Endodermal cell (in vitro differentiated cells): ENCODE measurements around the gene DELE1. TPM values are rescaled to one million over a fixed set of nuclear protein-coding genes. Genes with fewer than 3 reads are reported as not detected.

Source experiments
- DNase-seq: peaks from one replicate; pipeline ENCODE4 v3.0.0-alpha.2; 2017
- H3K27ac ChIP-seq: 2 replicates; pipeline ENCODE4 v1.5.1; 2013; ENCODE audit warnings: mild to moderate bottlenecking, low read depth, low read length, moderate library complexity
- H3K27me3 ChIP-seq: 2 replicates; pipeline ENCODE4 v1.6.1; 2013; ENCODE audit warnings: mild to moderate bottlenecking, low read length, moderate library complexity; ENCODE audit not compliant: insufficient read depth, control insufficient read depth, poor library complexity, severe bottlenecking
- H3K36me3 ChIP-seq: 2 replicates; pipeline ENCODE4 v1.7.0; 2013; ENCODE audit warnings: mild to moderate bottlenecking, low read length, moderate library complexity; ENCODE audit not compliant: control insufficient read depth, insufficient read depth
- H3K4me1 ChIP-seq: one replicate; pipeline ENCODE4 v1.7.0; 2013; ENCODE audit warnings: low read length; ENCODE audit not compliant: control insufficient read depth, insufficient read depth
- H3K4me3 ChIP-seq: 2 replicates; pipeline ENCODE4 v1.5.1; 2013; ENCODE audit warnings: mild to moderate bottlenecking, low read length, moderate library complexity
- H3K9ac ChIP-seq: 2 replicates; pipeline ENCODE4 v1.6.1; 2013; ENCODE audit warnings: mild to moderate bottlenecking, low read length, moderate library complexity; ENCODE audit not compliant: poor library complexity, severe bottlenecking; ENCODE audit errors: extremely low read depth
- H3K9me3 ChIP-seq: 2 replicates; pipeline ENCODE4 v1.6.1; 2013; ENCODE audit warnings: mild to moderate bottlenecking, low read length, moderate library complexity; ENCODE audit not compliant: control insufficient read depth
- H3K27ac Mint-ChIP-seq: 2 replicates; pipeline ENCODE4 v1.8.0; 2020; ENCODE audit warnings: mixed read lengths
- H3K27me3 Mint-ChIP-seq: 2 replicates; pipeline ENCODE4 v1.8.0; 2021; ENCODE audit warnings: mild to moderate bottlenecking, mixed read lengths; ENCODE audit not compliant: insufficient read depth
- H3K36me3 Mint-ChIP-seq: 2 replicates; pipeline ENCODE4 v1.8.0; 2020; ENCODE audit warnings: low read depth, mixed read lengths
- H3K4me1 Mint-ChIP-seq: 2 replicates; pipeline ENCODE4 v1.8.0; 2020; ENCODE audit warnings: mixed read lengths
- H3K4me3 Mint-ChIP-seq: 2 replicates; pipeline ENCODE4 v1.8.0; 2020; ENCODE audit warnings: mild to moderate bottlenecking, moderate library complexity, mixed read lengths
- H3K9me3 Mint-ChIP-seq: 2 replicates; pipeline ENCODE4 v1.8.0; 2020; ENCODE audit warnings: mild to moderate bottlenecking, mixed read lengths
- WGBS, 2 experiments: methylation state at CpG; one replicate each; pipeline versions ENCODE4 v1.1.5 to v1.1.7; 2013; ENCODE audit warnings: missing lambda C conversion rate in 2 of 2, mixed read lengths in 1 of 2; ENCODE audit not compliant: insufficient coverage in 1 of 2, insufficient read length in 1 of 2; 5-methylcytosine and 5-hydroxymethylcytosine counted together
- total RNA-seq, 2 donors: library from RNA; stranded (reverse); fragmentation: NEBNext Ultra II Directional in 1 of 2; extraction: Animal tissue kit (Norgen Biotek cat#: 25700) in 1 of 2; gene quantifications; 2 replicates in 1 of 2; 3 replicates in 1 of 2; pipeline ENCODE4 v1.2.1, GENCODE V29; 2021
- TF ChIP-seq, protein P1 (sequence below): fragments of 200-600 bp; sonication (generic); conservative IDR thresholded peaks from 2 replicates; pipeline ENCODE4 v1.5.0; 2021; ENCODE audit warnings: antibody characterized with exemption, mild to moderate bottlenecking

The DELE1 gene
- total RNA-seq, 2 donors from 2014 or later: 66.5 to 71.4 TPM

DNA sequence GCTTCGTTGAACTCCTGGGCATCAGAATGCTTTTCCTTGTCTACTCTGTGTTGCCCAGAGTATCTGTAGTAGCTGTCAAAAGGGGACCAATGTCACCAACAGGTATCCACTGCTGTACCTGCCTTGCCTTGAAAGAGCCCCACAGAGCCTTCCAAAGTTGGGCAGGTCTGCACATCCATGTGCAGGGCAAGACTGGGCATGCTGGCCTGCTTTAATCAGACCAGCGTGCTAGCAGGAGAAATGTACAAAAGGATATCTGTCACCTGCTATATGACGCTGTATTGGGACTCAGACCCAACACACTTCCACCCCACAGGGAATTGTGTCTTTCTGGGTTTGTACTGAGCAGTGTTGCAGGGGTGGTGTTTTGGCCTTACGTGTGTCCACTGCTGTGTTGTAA is 11.9 kb downstream of the DELE1 start:
- TF ChIP-seq, protein P1, sequence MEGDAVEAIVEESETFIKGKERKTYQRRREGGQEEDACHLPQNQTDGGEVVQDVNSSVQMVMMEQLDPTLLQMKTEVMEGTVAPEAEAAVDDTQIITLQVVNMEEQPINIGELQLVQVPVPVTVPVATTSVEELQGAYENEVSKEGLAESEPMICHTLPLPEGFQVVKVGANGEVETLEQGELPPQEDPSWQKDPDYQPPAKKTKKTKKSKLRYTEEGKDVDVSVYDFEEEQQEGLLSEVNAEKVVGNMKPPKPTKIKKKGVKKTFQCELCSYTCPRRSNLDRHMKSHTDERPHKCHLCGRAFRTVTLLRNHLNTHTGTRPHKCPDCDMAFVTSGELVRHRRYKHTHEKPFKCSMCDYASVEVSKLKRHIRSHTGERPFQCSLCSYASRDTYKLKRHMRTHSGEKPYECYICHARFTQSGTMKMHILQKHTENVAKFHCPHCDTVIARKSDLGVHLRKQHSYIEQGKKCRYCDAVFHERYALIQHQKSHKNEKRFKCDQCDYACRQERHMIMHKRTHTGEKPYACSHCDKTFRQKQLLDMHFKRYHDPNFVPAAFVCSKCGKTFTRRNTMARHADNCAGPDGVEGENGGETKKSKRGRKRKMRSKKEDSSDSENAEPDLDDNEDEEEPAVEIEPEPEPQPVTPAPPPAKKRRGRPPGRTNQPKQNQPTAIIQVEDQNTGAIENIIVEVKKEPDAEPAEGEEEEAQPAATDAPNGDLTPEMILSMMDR: no peak
- peaks cover 65% of the 10 kb centered on the region for H3K36me3 ChIP-seq
- H3K27me3 Mint-ChIP-seq: no peaks in the 10 kb centered on the region

DNA sequence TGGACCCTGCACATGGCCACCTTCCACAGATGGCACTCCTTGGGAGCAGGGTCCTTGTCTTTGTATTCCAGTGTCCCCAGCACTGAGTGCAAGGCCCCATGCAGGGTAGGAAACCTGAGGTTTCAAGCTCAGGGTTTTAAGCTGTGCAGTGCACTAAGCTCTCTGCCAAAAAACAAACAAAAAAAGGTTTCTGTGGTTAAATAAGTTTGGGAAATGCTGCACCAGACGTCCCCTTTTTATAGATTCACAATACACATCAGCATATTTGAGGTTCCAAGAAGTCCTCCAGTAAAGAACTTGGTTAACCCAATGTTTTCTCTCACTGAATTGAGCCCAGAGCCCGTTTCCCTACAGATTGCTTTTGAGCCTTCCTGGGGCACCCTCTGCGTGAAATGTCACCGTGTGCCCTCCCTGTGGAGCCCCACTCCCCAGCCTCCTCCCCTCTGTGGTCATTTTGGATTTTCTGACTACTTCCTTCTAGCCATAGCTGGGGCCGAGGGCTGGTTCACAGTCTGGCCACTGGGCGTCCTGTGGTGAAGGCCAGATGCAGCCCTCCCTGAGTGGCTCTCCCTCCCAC is 17.1 kb downstream of the DELE1 start:
- peaks cover 25% of the 10 kb centered on the region for H3K36me3 Mint-ChIP-seq
- 69 to 83% methylated on average over 2 to 6 of the region's 6 CpGs for WGBS, 2 experiments
- Histone ChIP-seq H3K4me3 (no peak overlapping the region), H3K27me3 (no peaks in the 10 kb centered on the region), H3K4me1 (no peaks in the 10 kb centered on the region), H3K36me3 (peaks cover 32% of the 10 kb centered on the region), H3K27ac (no peak overlapping the region), H3K9ac (no peak overlapping the region), H3K9me3 (no peaks in the 10 kb centered on the region)
- H3K27ac Mint-ChIP-seq: peak overlapping the region; percentile 42
- no peak overlapping the region for H3K4me3 Mint-ChIP-seq
- H3K9me3 Mint-ChIP-seq: no peaks in the 10 kb centered on the region
- DNase-seq: no peak
- TF ChIP-seq, protein P1: peak; percentile 31
- H3K27me3 Mint-ChIP-seq: peaks cover 3% of the 10 kb centered on the region
- peaks cover 4% of the 10 kb centered on the region for H3K4me1 Mint-ChIP-seq

More for the DNA sequence above, 11.9 kb downstream of the DELE1 start:
- Mint-ChIP-seq H3K9me3 (no peaks in the 10 kb centered on the region), H3K4me1 (peaks cover 9% of the 10 kb centered on the region), H3K36me3 (peaks cover 62% of the 10 kb centered on the region), H3K27ac (peak overlapping the region; percentile 3), H3K4me3 (no peak overlapping the region)
- H3K4me3 ChIP-seq: no peak overlapping the region
- DNase-seq: no peak
- peaks cover 6% of the 10 kb centered on the region for H3K4me1 ChIP-seq
- no peak overlapping the region for H3K27ac ChIP-seq
- H3K27me3 ChIP-seq: no peaks in the 10 kb centered on the region
- no peaks in the 10 kb centered on the region for H3K9me3 ChIP-seq
- WGBS, 2 experiments: 92 to 100% methylated on average over 1 to 4 of the region's 4 CpGs
- H3K9ac ChIP-seq: no peak overlapping the region

DNA sequence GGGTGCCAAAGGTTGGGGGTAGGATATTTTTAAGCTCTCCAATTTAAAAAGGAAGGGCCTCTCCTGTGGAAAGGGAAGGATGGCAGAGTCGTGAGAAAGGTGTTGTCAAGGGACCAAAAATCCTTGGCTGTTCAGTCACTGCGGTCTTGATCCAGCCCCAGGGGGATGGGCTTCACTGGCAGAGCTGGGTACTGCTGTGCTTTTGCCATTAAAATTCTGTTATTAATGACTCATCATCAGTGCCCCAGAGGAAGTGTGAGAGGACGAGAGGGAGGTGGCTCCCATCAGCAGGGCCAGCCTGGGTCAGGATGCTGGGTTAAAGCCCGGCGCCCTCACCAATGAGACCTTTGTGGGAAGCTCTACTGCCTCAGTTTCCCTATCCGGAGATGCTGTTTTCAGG is 17.6 kb downstream of the DELE1 start:
- no peak overlapping the region for H3K4me3 Mint-ChIP-seq
- 93 to 100% methylated on average over 5 to 6 of the region's 6 CpGs for WGBS, 2 experiments
- Histone ChIP-seq H3K9me3 (no peaks in the 10 kb centered on the region), H3K4me3 (no peak overlapping the region), H3K27me3 (no peaks in the 10 kb centered on the region), H3K36me3 (peaks cover 26% of the 10 kb centered on the region), H3K4me1 (no peaks in the 10 kb centered on the region), H3K27ac (no peak overlapping the region), H3K9ac (no peak overlapping the region)
- peaks cover 20% of the 10 kb centered on the region for H3K36me3 Mint-ChIP-seq
- H3K27me3 Mint-ChIP-seq: peaks cover 3% of the 10 kb centered on the region
- no peak overlapping the region for H3K27ac Mint-ChIP-seq
- DNase-seq: no peak
- H3K4me1 Mint-ChIP-seq: peaks cover 4% of the 10 kb centered on the region
- TF ChIP-seq, protein P1: no peak
- H3K9me3 Mint-ChIP-seq: no peaks in the 10 kb centered on the region
